SKM-1 (cell line): ENCODE results near the gene USP17L20.
"Not testable (repeated sequence)": the region's sequence is repeated elsewhere in the genome, so short reads cannot be mapped to it uniquely, and the experiment has no call there.

Source experiments
- DNase-seq: peaks from one replicate; lab custom pipeline; 2025; ENCODE audit not compliant: unreplicated experiment; lab: John Stamatoyannopoulos, UW

Gene USP17L20

GRCh38 chr4:9257824-9258223 lies at the start of gene USP17L20:
USP17L20 (plus strand) TSS chr4:9258124; CDS start chr4:9258124, 0 bp downstream.
- not testable (repeated sequence) for DNase-seq

DNA sequence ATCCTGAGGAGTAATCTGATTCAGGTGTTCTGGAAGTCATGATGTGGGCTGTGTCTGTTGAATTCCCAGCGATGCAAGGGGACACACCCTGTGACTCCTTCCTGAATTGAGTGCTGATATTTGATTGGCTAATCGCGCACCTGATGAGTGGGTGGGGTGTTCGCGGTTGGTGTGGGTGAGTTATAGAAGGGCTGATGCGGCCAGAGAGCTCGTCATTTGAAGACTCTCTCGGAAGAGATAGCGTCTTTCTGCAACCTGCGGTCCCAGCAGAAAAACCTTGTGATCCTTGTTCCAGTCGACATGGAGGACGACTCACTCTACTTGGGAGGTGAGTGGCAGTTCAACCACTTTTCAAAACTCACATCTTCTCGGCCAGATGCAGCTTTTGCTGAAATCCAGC lies 47.6 kb upstream of the USP17L20 start, which contains the start of gene USP17L10:
TSS of gene USP17L10 (plus strand) at position 301 of the 400 bp plus-strand sequence. CDS start at position 301, 0 bp downstream.
- DNase-seq: not testable (repeated sequence)

- DNase-seq: not testable (repeated sequence)
Measured at GRCh38 chr4:9214701-9215100, 43.2 kb upstream of the USP17L20 start.

GRCh38 chr4:9215105-9215504 lies 42.8 kb upstream of the USP17L20 start, which contains the start of gene USP17L11:
USP17L11 (plus strand) TSS chr4:9215405; CDS start chr4:9215405, 0 bp downstream.
- not testable (repeated sequence) for DNase-seq

- not testable (repeated sequence) for DNase-seq
Measured at GRCh38 chr4:9219852-9220251, 38.1 kb upstream of the USP17L20 start, which contains the start of gene USP17L12. USP17L12 (plus strand) TSS chr4:9220152; CDS start chr4:9220152, 0 bp downstream.

- DNase-seq: not testable (repeated sequence)
Measured at GRCh38 chr4:9224596-9224995, 33.3 kb upstream of the USP17L20 start, which contains the start of gene USP17L13. USP17L13 (plus strand) TSS chr4:9224896; CDS start chr4:9224896, 0 bp downstream.

DNA sequence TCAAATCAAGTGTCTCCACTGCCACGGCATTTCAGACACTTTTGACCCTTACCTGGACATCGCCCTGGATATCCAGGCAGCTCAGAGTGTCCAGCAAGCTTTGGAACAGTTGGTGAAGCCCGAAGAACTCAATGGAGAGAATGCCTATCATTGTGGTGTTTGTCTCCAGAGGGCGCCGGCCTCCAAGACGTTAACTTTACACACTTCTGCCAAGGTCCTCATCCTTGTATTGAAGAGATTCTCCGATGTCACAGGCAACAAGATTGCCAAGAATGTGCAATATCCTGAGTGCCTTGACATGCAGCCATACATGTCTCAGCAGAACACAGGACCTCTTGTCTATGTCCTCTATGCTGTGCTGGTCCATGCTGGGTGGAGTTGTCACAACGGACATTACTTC lies 27.7 kb upstream of the USP17L20 start:
- DNase-seq: not testable (repeated sequence)

GRCh38 chr4:9234085-9234484 lies 23.8 kb upstream of the USP17L20 start, which contains the start of gene USP17L15:
USP17L15 (plus strand) TSS chr4:9234385; CDS start chr4:9234385, 0 bp downstream.
- not testable (repeated sequence) for DNase-seq

DNA sequence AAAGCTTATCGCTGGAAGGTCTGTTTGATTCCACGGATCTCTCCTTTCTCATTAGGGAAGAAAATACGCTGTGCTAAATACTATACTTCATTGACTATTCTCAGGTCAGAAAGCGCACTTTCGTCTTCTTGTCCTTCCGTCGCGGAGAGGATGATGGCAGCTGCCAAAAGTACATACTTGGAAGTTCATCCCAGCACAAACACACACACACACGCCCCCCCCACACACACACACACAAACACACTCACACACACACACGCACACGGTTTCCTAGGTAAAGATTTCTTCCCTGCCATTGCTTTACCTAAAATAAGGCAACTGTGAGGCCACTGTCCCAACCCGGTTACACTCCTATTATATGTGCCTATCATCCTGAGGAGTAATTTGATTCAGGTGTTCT lies 19.5 kb upstream of the USP17L20 start:
- DNase-seq: not testable (repeated sequence)

GRCh38 chr4:9243579-9243978 lies 14.3 kb upstream of the USP17L20 start, which contains the start of gene USP17L17:
USP17L17 (plus strand) TSS chr4:9243879; CDS start chr4:9243879, 0 bp downstream.
- not testable (repeated sequence) for DNase-seq

DNA sequence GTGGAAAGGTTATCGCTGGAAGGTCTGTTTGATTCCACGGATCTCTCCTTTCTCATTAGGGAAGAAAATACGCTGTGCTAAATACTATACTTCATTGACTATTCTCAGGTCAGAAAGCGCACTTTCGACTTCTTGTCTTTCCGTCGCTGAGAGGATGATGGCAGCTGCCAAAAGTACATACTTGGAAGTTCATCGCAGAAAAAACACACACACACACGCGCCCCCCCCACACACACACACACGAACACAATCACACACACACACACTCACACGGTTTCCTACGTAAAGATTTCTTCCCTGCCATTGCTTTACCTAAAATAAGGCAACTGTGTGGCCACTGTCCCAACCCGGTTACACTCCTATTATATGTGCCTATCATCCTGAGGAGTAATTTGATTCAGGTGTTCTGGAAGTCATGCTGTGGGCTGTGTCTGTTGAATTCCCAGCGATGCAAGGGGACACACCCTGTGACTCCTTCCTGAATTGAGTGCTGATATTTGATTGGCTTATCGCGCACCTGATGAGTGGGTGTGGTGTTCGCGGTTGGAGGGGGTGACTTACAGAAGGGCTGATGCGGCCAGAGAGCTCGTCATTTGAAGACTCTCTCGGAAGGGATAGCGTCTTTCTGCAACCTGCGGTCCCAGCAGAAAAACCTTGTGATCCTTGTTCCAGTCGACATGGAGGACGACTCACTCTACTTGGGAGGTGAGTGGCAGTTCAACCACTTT lies 9.8 kb upstream of the USP17L20 start, which contains the start of gene USP17L18:
TSS of gene USP17L18 (plus strand) at position 678 of the 728 bp plus-strand sequence. CDS start at position 678, 0 bp downstream.
- DNase-seq: not testable (repeated sequence)

- not testable (repeated sequence) for DNase-seq
Measured at GRCh38 chr4:9253078-9253477, 4.8 kb upstream of the USP17L20 start, which contains the start of gene USP17L19. USP17L19 (plus strand) TSS chr4:9253378; CDS start chr4:9253378, 0 bp downstream.

DNA sequence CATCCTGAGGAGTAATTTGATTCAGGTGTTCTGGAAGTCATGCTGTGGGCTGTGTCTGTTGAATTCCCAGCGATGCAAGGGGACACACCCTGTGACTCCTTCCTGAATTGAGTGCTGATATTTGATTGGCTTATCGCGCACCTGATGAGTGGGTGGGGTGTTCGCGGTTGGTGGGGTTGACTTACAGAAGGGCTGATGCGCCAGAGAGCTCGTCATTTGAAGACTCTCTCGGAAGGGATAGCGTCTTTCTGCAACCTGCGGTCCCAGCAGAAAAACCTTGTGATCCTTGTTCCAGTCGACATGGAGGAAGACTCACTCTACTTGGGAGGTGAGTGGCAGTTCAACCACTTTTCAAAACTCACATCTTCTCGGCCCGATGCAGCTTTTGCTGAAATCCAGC lies 4.6 kb downstream of the USP17L20 start, which contains the start of gene USP17L21:
TSS of gene USP17L21 (plus strand) at position 301 of the 400 bp plus-strand sequence. CDS start at position 301, 0 bp downstream.
- not testable (repeated sequence) for DNase-seq

- not testable (repeated sequence) for DNase-seq
Measured at GRCh38 chr4:9267319-9267718, 9.4 kb downstream of the USP17L20 start, which contains the start of gene USP17L22. USP17L22 (plus strand) TSS chr4:9267619; CDS start chr4:9267619, 0 bp downstream.

DNA sequence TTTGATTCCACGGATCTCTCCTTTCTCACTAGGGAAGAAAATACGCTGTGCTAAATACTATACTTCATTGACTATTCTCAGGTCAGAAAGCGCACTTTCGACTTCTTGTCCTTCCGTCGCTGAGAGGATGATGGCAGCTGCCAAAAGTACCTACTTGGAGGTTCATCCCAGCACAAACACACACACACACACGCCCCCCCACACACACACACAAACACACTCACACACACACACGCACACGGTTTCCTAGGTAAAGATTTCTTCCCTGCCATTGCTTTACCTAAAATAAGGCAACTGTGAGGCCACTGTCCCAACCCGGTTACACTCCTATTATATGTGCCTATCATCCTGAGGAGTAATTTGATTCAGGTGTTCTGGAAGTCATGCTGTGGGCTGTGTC lies 13.8 kb downstream of the USP17L20 start:
- DNase-seq: not testable (repeated sequence)
